ENCODE data around the gene SYNE2. TPM values are rescaled to one million over a fixed set of nuclear protein-coding genes. Genes with fewer than 3 reads are reported as not detected.

The SYNE2 gene
- total RNA-seq, 1 donor from 2014 or later: 105 TPM

DNA sequence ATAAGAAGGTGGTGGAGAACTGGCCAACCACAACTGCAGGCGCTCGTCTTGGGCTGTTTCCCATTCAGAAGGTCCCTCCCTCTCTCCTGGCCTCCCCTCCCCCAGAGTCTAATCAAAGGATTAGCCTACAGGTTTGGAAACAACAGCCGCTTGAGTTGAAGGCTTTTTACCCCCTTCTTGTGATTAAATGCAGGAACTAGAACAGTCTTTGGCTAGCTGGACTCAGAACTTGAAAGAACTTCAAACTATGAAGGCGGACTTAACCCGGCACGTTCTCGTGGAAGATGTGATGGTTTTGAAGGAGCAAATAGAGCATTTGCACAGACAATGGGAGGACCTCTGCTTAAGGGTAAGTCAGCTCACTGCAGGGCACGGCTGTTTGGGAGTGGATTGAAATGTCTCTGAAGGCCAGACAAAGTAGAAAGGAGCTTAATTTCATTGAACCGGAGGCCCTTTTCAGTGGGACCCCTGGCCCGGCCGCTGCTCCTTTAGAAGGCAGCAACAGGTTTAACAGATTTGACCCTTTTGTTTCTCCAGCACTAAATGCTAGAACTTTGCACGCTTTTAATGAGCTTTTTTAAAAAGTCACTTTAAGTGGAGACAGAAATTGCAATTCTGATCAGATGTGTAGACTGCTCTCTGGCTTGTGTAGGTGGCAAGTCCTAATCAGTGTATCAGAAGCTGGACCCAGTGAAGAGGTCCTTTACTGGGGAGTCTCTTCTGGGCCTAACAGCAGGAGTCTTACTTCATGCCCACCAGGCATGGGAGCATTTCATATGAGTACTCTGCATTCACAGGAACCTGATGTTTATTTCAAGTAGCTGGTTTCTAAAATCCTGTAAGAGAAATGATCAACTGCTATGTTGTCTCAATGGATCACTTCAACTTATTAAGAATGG, 333.7 kb downstream of the SYNE2 start:
- peaks cover 21% of the 10 kb centered on the region for H3K4me1 ChIP-seq
- Mint-ChIP-seq H3K36me3 (peaks cover 45% of the 10 kb centered on the region), H3K27ac (peak overlapping the region; percentile 90), H3K4me3 (peak overlapping the region; percentile 79), H3K9me3 (peaks cover 19% of the 10 kb centered on the region), H3K27me3 (ENCODE audit: insufficient read depth, low read depth) (no peaks in the 10 kb centered on the region), H3K4me1 (peaks cover 18% of the 10 kb centered on the region)
- H4K20me1 ChIP-seq (ENCODE audit: low read depth): peaks cover 53% of the 10 kb centered on the region
- H3K27ac ChIP-seq: peak overlapping the region; percentile 66
- peaks cover 2% of the 10 kb centered on the region for H3K36me3 ChIP-seq
- peaks cover 19% of the 10 kb centered on the region for H3K27me3 ChIP-seq
- no peak overlapping the region for H3K9ac ChIP-seq
- H2AFZ ChIP-seq (replicated peaks): no peak overlapping the region
- peaks cover 23% of the 10 kb centered on the region for H3F3A ChIP-seq (ENCODE audit: low read depth)
- H3K4me2 ChIP-seq: peak overlapping the region; percentile 73
- peak overlapping the region; percentile 34 for H3K4me3 ChIP-seq
- no peaks in the 10 kb centered on the region for H3K9me3 ChIP-seq (ENCODE audit: low read depth)
- TF ChIP-seq EZH2phosphoT487 (IDR thresholded peaks at IDR 0.05): peak; percentile 98
- no peak for TF ChIP-seq EZH2 (IDR thresholded peaks at IDR 0.05)
- peak; percentile 85 for DNase-seq (ENCODE audit: low spot score)
- H3K79me2 ChIP-seq (ENCODE audit: low read depth): no peaks in the 10 kb centered on the region

DNA sequence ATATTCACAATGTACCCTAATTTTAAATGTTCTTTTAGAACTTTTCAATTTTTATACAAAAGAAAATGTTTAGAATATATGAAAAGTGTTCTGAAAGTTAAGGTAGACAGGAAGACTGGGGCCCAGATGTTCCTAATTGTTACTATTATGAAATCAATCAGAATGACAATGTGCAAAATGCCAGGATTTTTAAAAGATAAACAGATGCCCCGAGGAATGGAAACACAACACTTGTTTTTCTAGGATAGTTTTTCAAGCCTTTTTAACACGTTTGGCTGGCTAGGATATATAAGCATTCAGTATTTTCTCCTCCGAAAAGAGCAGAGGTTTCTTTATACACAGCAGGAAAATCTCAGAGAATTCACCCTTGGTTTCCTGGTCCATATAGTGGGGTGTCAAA, 334.5 kb downstream of the SYNE2 start:
- Mint-ChIP-seq H3K36me3 (peaks cover 40% of the 10 kb centered on the region), H3K4me1 (peaks cover 22% of the 10 kb centered on the region), H3K27ac (no peak overlapping the region), H3K27me3 (ENCODE audit: insufficient read depth, low read depth) (no peaks in the 10 kb centered on the region), H3K9me3 (peaks cover 15% of the 10 kb centered on the region), H3K4me3 (no peak overlapping the region)
- Histone ChIP-seq H3K9ac (no peak overlapping the region), H3K79me2 (ENCODE audit: low read depth) (no peaks in the 10 kb centered on the region), H3F3A (ENCODE audit: low read depth) (peaks cover 27% of the 10 kb centered on the region), H3K27ac (no peak overlapping the region), H3K4me1 (peaks cover 22% of the 10 kb centered on the region), H4K20me1 (ENCODE audit: low read depth) (peaks cover 60% of the 10 kb centered on the region), H3K4me2 (peak overlapping the region; percentile 73), H3K36me3 (no peaks in the 10 kb centered on the region), H3K4me3 (no peak overlapping the region), H3K9me3 (ENCODE audit: low read depth) (no peaks in the 10 kb centered on the region), H3K27me3 (peaks cover 19% of the 10 kb centered on the region), H2AFZ (replicated peaks) (no peak overlapping the region)
- TF ChIP-seq, protein P1, sequence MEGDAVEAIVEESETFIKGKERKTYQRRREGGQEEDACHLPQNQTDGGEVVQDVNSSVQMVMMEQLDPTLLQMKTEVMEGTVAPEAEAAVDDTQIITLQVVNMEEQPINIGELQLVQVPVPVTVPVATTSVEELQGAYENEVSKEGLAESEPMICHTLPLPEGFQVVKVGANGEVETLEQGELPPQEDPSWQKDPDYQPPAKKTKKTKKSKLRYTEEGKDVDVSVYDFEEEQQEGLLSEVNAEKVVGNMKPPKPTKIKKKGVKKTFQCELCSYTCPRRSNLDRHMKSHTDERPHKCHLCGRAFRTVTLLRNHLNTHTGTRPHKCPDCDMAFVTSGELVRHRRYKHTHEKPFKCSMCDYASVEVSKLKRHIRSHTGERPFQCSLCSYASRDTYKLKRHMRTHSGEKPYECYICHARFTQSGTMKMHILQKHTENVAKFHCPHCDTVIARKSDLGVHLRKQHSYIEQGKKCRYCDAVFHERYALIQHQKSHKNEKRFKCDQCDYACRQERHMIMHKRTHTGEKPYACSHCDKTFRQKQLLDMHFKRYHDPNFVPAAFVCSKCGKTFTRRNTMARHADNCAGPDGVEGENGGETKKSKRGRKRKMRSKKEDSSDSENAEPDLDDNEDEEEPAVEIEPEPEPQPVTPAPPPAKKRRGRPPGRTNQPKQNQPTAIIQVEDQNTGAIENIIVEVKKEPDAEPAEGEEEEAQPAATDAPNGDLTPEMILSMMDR (IDR thresholded peaks at IDR 0.05): no peak
- no peak for DNase-seq (ENCODE audit: low spot score)

- Histone ChIP-seq H3K4me1 (peaks cover 33% of the 10 kb centered on the region), H3K4me3 (no peak overlapping the region), H4K20me1 (ENCODE audit: low read depth) (peaks cover 90% of the 10 kb centered on the region), H3K36me3 (no peaks in the 10 kb centered on the region), H3K79me2 (ENCODE audit: low read depth) (no peaks in the 10 kb centered on the region), H3K9me3 (ENCODE audit: low read depth) (no peaks in the 10 kb centered on the region), H2AFZ (replicated peaks) (no peak overlapping the region), H3K4me2 (no peak overlapping the region), H3K27ac (no peak overlapping the region), H3K9ac (no peak overlapping the region), H3F3A (ENCODE audit: low read depth) (peaks cover 32% of the 10 kb centered on the region), H3K27me3 (peaks cover 19% of the 10 kb centered on the region)
- no peak for DNase-seq (ENCODE audit: low spot score)
- H3K9me3 Mint-ChIP-seq: no peaks in the 10 kb centered on the region
- peaks cover 41% of the 10 kb centered on the region for H3K4me1 Mint-ChIP-seq
- H3K27me3 Mint-ChIP-seq (ENCODE audit: insufficient read depth, low read depth): peaks cover 2% of the 10 kb centered on the region
- TF ChIP-seq, protein P1 (IDR thresholded peaks at IDR 0.05): no peak
- TF ChIP-seq EZH2phosphoT487 (IDR thresholded peaks at IDR 0.05): no peak
- no peak for TF ChIP-seq EZH2 (IDR thresholded peaks at IDR 0.05)
- H3K4me3 Mint-ChIP-seq: no peak overlapping the region
- peaks cover 24% of the 10 kb centered on the region for H3K36me3 Mint-ChIP-seq
- H3K27ac Mint-ChIP-seq: no peak overlapping the region
Observed at GRCh38 chr14:64190974-64191502, 338.2 kb downstream of the SYNE2 start.

DNA sequence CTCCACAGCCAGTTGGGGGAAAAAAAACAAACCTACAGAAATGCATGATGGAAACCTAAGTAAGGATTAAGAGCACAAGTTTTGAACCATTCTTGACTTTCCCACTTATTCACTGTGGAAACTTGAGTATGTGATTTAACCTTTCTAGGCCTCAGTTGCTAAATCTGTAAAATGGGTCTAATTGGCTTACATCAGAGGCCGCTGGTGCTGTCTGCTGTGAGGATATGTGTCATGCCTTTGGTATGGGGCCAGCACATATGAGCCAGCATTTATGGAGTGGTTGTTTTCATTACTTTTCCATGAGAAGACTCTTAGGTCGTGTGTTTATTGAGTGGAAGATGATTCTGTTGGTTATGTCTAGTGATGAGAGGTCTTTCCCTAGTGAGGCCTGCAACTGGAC, 339.0 kb downstream of the SYNE2 start:
- TF ChIP-seq EZH2 (IDR thresholded peaks at IDR 0.05) (no peak), EZH2phosphoT487 (IDR thresholded peaks at IDR 0.05) (no peak)
- TF ChIP-seq, protein P1 (IDR thresholded peaks at IDR 0.05): no peak
- H3K9me3 Mint-ChIP-seq: no peaks in the 10 kb centered on the region
- Histone ChIP-seq H3K27ac (no peak overlapping the region), H4K20me1 (ENCODE audit: low read depth) (peaks cover 90% of the 10 kb centered on the region), H3K27me3 (peaks cover 19% of the 10 kb centered on the region), H3K4me3 (no peak overlapping the region), H3K36me3 (no peaks in the 10 kb centered on the region), H3K4me2 (no peak overlapping the region), H2AFZ (replicated peaks) (no peak overlapping the region), H3K79me2 (ENCODE audit: low read depth) (no peaks in the 10 kb centered on the region), H3K4me1 (peaks cover 33% of the 10 kb centered on the region), H3K9ac (no peak overlapping the region), H3F3A (ENCODE audit: low read depth) (peaks cover 27% of the 10 kb centered on the region), H3K9me3 (ENCODE audit: low read depth) (no peaks in the 10 kb centered on the region)
- peaks cover 41% of the 10 kb centered on the region for H3K4me1 Mint-ChIP-seq
- H3K27me3 Mint-ChIP-seq (ENCODE audit: insufficient read depth, low read depth): peaks cover 4% of the 10 kb centered on the region
- no peak overlapping the region for H3K27ac Mint-ChIP-seq
- no peak overlapping the region for H3K4me3 Mint-ChIP-seq
- DNase-seq (ENCODE audit: low spot score): no peak
- peaks cover 24% of the 10 kb centered on the region for H3K36me3 Mint-ChIP-seq

All from neural progenitor cell (in vitro differentiated cells).